Dendritic cell treated with granulocyte-macrophage colony-stimulating factor and Interleukin-4, amounts not matched to agents 40 ng/mL and 50 ng/mL, for 4 days (primary cell): ENCODE results near the gene METTL27.
"Not testable (repeated sequence)": the region's sequence is repeated elsewhere in the genome, so short reads cannot be mapped to it uniquely, and the experiment has no call there.

Source experiments
- H3K27ac Mint-ChIP-seq: one replicate; pipeline ENCODE4 v1.8.0; 2022; ENCODE audit warnings: mild to moderate bottlenecking, mixed read lengths
- H3K27me3 Mint-ChIP-seq: one replicate; pipeline ENCODE4 v1.8.0; 2022; ENCODE audit warnings: mild to moderate bottlenecking, mixed read lengths
- H3K36me3 Mint-ChIP-seq: one replicate; pipeline ENCODE4 v1.8.0; 2022; ENCODE audit warnings: low read depth, mixed read lengths
- H3K4me1 Mint-ChIP-seq: one replicate; pipeline ENCODE4 v1.8.0; 2022; ENCODE audit warnings: low read depth, mixed read lengths
- H3K4me3 Mint-ChIP-seq: one replicate; pipeline ENCODE4 v1.8.0; 2022; ENCODE audit warnings: mild to moderate bottlenecking, moderate library complexity, mixed read lengths
- H3K9me3 Mint-ChIP-seq: one replicate; pipeline ENCODE4 v1.8.0; 2022; ENCODE audit warnings: mixed read lengths
- intact Hi-C: fragments of 100-400 bp; cut with micrococcal nuclease; formaldehyde crosslinking; loops from one replicate; pipeline ENCODE4 v1.15.0; 2022

Gene METTL27, protein sequence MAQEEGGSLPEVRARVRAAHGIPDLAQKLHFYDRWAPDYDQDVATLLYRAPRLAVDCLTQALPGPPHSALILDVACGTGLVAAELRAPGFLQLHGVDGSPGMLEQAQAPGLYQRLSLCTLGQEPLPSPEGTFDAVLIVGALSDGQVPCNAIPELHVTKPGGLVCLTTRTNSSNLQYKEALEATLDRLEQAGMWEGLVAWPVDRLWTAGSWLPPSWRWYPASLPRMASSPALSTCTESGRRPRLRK

GRCh38 chr7:73842067-73842976, at the start of gene METTL27:
Gene METTL27, minus strand, starts transcription at chr7:73842516. Its CDS starts 376 bp downstream, at chr7:73842140.
- intact Hi-C loops: no loop called here
- Mint-ChIP-seq H3K4me3 (peak within 1 kb of the TSS; percentile 92), H3K36me3 (peaks cover 34% of the 10 kb centered on the region), H3K4me1 (peaks cover 82% of the 10 kb centered on the region), H3K27me3 (peaks cover 25% of the 10 kb centered on the region), H3K9me3 (no peaks in the 10 kb centered on the region), H3K27ac (peak within 1 kb of the TSS; percentile 85)

DNA sequence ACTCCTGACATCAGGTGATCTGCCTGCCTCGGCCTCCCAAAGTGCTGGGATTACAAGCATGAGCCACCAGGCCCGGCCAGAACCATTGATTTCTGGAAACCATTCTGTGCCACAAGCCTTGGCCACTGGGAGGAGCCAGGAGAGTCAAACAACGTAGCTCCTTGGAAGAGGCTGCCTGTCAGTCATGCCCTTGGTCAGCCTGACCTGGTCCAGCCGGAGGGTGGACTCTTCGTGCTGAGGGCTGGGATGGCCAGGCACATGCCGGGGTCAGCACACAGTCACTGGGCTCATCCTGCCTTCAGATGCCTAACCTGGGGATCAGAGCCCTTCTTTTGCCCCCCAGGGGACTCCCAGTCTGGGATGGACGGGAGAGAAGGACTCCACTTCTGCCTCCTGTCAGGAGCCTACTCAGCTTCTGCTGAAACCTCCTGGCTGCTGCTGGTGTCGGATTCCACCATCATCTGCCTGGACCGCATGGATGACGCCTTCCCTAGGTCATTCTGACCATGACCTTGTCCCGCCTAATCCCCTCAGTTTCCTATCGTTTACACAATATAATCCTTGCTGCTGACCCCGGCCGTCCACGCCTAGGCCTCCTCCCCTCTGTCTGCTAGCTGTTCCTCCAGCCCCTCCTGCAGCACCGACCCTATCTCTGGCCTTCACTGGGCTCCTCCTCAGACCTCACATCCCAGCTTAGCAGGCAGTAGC, 49.0 kb upstream of the METTL27 start:
- H3K4me3 Mint-ChIP-seq: no peak overlapping the region
- H3K4me1 Mint-ChIP-seq: peaks cover 31% of the 10 kb centered on the region
- intact Hi-C loops: no loop called here
- no peaks in the 10 kb centered on the region for H3K36me3 Mint-ChIP-seq
- no peaks in the 10 kb centered on the region for H3K9me3 Mint-ChIP-seq
- peak overlapping the region; percentile 17 for H3K27ac Mint-ChIP-seq
- peaks cover 40% of the 10 kb centered on the region for H3K27me3 Mint-ChIP-seq

- Mint-ChIP-seq H3K4me1 (peaks cover 33% of the 10 kb centered on the region), H3K9me3 (no peaks in the 10 kb centered on the region), H3K27me3 (peaks cover 47% of the 10 kb centered on the region), H3K36me3 (no peaks in the 10 kb centered on the region), H3K4me3 (no peak overlapping the region), H3K27ac (no peak overlapping the region)
- intact Hi-C loops: no loop called here
Measured at GRCh38 chr7:73890555-73891147, 48.3 kb upstream of the METTL27 start.

DNA sequence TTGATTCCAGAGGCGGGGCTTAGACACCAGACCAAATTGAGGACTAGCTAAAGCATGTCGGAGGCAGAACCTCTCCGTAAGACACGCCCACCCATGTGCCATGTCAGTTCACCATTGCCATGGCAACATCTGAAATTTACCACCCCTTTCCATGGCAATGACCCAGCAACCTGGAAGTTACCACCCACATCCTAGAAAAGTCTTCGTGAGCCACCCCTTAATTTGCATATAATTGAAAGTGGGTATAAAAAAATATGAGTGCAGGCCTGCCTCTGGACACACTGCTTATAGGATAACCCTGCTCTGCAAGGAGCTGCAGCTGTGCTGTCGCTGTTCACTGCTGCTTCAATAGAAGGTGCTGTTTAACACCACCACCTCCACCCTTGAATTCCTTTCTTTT, 46.6 kb upstream of the METTL27 start:
- no peak overlapping the region for H3K27ac Mint-ChIP-seq
- no peak overlapping the region for H3K4me3 Mint-ChIP-seq

DNA sequence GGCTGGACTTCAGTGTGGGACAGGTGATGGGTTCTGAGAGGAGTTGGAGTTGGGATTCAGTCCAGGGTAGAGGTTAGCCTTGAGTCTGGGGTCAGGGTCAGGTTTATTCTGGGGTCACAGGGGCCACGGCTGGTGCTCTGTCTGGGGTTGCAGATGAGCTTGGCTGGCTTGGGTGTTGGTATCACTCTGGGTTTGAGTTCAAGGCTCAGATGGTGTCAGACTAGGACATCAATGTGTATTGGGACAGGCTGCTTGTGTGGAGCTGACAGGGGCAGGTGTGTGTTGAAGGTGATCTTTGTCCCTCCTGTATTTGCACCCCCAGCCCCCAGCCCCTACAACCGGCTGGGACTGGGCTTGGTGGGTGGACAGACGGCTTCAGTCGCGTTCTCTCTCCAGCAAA, 45.4 kb upstream of the METTL27 start:
- Mint-ChIP-seq H3K36me3 (no peaks in the 10 kb centered on the region), H3K4me1 (peaks cover 13% of the 10 kb centered on the region), H3K9me3 (no peaks in the 10 kb centered on the region), H3K4me3 (no peak overlapping the region), H3K27ac (no peak overlapping the region), H3K27me3 (peaks cover 63% of the 10 kb centered on the region)
- intact Hi-C loops: no loop called here

More for the DNA sequence above, 46.6 kb upstream of the METTL27 start:
- H3K4me1 Mint-ChIP-seq: peaks cover 18% of the 10 kb centered on the region
- peaks cover 63% of the 10 kb centered on the region for H3K27me3 Mint-ChIP-seq
- no peaks in the 10 kb centered on the region for H3K36me3 Mint-ChIP-seq
- no peaks in the 10 kb centered on the region for H3K9me3 Mint-ChIP-seq
- intact Hi-C loops: no loop called here

- Mint-ChIP-seq H3K4me3 (no peak overlapping the region), H3K27me3 (peaks cover 62% of the 10 kb centered on the region), H3K36me3 (no peaks in the 10 kb centered on the region), H3K27ac (no peak overlapping the region), H3K4me1 (peaks cover 13% of the 10 kb centered on the region), H3K9me3 (no peaks in the 10 kb centered on the region)
- intact Hi-C loops: no loop called here
Measured at GRCh38 chr7:73885975-73886798, 43.9 kb upstream of the METTL27 start.

DNA sequence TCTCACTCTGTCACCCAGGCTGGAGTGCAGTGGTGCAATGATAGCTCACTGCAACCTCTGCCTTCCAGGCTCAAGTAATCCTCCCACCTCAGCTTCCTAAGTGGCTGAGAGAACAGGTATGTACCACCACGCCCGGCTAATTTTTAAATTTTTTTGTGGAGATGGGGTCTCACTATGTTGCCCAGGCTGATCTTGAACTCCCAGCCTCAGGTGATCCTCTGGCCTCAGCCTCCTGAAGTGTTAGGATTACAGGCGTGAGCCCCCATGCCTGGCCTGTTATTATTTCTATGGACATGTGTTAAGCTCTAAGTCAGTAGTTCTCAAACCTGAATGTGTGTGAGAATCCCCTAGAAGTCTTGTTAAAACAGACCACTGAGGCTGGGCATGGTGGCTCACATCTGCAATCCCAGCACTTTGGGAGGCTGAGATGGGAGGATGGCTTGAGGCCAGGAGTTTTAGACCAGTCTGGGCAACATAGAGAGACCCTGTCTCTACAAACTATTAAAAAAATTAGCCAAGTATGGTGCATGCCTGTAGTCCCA, 43.2 kb upstream of the METTL27 start:
- no peak overlapping the region for H3K27ac Mint-ChIP-seq
- no peak overlapping the region for H3K4me3 Mint-ChIP-seq
- H3K36me3 Mint-ChIP-seq: no peaks in the 10 kb centered on the region
- intact Hi-C loops: no loop called here
- no peaks in the 10 kb centered on the region for H3K9me3 Mint-ChIP-seq
- peaks cover 12% of the 10 kb centered on the region for H3K4me1 Mint-ChIP-seq
- peaks cover 65% of the 10 kb centered on the region for H3K27me3 Mint-ChIP-seq

GRCh38 chr7:73884867-73885422, 42.6 kb upstream of the METTL27 start:
- intact Hi-C loops, H3K27ac Mint-ChIP-seq, H3K4me3 Mint-ChIP-seq, H3K9me3 Mint-ChIP-seq, H3K4me1 Mint-ChIP-seq, H3K36me3 Mint-ChIP-seq: not testable (repeated sequence)
- H3K27me3 Mint-ChIP-seq: peaks cover 64% of the 10 kb centered on the region

DNA sequence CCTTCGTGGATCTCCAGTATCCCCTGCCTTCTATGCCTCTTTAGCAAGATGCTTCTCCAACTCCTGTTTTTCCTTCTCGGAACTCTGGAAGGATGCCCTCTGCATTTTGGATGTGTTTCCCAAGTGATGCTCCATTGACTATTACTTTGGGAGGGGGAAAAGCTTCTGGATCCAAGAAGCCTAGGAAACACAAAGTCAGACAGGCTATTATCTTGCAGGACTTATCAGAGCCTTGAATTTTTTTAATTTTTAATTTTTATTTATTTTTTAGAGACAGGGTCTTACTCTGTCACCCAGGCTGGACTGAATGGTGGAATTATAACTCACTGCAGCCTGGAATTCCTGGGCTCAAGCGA, 39.7 kb upstream of the METTL27 start:
- no peaks in the 10 kb centered on the region for H3K9me3 Mint-ChIP-seq
- H3K36me3 Mint-ChIP-seq: no peaks in the 10 kb centered on the region
- peaks cover 6% of the 10 kb centered on the region for H3K4me1 Mint-ChIP-seq
- H3K27ac Mint-ChIP-seq: no peak overlapping the region
- intact Hi-C loops: no loop called here
- peaks cover 57% of the 10 kb centered on the region for H3K27me3 Mint-ChIP-seq
- no peak overlapping the region for H3K4me3 Mint-ChIP-seq

DNA sequence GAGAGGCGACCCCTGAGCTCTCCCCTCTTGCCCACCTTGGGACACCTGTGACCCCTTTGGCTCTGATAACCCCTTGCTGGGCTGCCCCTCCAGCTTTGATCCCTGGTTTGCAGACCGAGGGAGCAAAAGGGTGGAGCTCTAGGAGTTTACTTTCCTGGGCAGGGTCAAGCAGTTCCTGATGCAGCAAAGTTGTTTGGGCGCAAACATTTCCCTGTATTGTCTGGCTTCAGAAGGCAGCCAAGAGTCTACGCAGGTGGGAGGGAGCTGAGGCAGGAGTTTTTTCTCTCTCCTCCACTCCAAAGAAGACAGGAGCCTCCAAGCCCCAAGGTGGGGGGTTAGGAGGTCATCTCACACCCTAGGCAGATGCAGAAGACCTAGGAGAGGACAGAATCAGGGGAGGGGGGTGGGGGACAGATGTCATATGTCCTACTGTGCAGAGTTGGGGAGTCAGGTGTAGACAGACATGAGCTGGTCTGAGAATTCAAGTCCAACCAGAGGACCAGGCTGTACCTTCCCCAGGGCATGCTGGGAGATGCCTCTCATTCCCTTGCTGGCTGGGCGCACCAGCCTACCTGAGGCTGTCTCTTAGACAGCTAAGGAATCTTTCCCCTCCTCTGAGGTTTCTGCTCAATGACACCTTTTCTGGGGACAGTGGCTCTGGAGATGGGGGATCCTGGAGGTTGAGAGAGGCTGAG, 39.2 kb upstream of the METTL27 start:
- Mint-ChIP-seq H3K4me3 (no peak overlapping the region), H3K36me3 (no peaks in the 10 kb centered on the region), H3K27ac (no peak overlapping the region), H3K4me1 (peaks cover 3% of the 10 kb centered on the region), H3K9me3 (no peaks in the 10 kb centered on the region), H3K27me3 (peaks cover 51% of the 10 kb centered on the region)
- intact Hi-C loops: no loop called here

DNA sequence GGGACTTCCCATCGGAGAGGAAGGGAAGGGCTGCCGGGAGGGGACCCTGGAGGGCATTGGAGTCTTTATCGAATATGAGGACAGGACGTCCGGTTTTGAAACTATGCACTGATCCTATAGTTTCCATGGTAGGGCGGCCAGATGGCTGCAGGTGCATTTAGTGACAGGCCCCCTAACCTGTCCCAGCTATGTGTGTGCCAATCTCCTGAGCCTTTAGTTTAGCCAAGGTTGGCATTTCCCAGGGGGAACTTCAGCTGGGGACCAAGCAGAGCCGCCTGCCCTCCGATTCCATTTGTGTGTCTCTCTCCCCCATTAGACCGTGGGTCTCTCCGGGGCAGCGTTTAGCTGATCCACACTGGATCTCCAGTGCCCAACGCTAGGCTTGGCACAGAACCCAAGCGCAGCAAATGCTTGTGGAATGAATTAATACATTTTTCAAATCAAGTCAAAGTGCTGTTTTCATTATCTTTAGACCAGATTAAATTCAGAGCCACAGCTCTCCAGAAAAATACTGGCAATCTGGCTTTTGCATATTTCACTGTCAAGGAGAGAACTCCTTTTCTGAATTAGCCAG, 38.5 kb upstream of the METTL27 start:
- no peak overlapping the region for H3K27ac Mint-ChIP-seq
- H3K36me3 Mint-ChIP-seq: no peaks in the 10 kb centered on the region
- no peaks in the 10 kb centered on the region for H3K9me3 Mint-ChIP-seq
- no peak overlapping the region for H3K4me3 Mint-ChIP-seq
- H3K4me1 Mint-ChIP-seq: no peaks in the 10 kb centered on the region
- intact Hi-C loops: no loop called here
- peaks cover 45% of the 10 kb centered on the region for H3K27me3 Mint-ChIP-seq

DNA sequence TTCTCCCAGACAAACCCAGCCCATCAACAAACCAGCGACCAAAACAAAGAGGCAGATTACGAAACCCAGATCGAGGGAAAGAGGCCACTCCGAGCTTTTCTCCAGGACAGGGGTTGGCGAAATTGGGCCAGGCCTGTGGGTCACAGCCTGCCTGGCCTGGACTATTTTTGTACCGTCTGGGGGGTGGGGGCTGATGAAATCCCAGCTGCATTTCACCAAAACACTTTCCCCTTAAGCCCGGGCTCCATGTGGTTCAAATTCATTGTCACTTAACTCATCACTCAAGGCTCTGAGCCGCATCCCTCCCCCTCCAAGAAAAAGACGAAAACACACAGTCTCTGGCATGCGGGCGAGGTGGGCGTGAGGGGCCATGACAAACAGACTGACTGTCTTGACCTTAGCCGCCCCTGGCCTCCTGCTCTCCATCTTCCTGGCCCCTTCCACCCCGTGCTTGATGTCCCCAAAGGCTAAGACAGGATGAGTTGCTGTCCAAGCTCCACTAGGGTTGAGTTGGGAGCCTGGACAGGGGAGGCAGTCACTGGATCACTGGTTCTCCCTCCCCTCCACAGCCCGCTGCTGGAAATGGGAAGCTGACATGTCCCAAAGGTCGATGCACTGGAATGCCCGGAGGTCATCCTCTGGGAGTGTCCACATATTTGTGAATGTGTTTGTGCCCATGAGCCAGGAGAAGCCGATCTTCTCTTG, 37.8 kb upstream of the METTL27 start:
- Mint-ChIP-seq H3K27me3 (peaks cover 38% of the 10 kb centered on the region), H3K4me1 (no peaks in the 10 kb centered on the region), H3K9me3 (no peaks in the 10 kb centered on the region), H3K4me3 (no peak overlapping the region), H3K27ac (no peak overlapping the region), H3K36me3 (no peaks in the 10 kb centered on the region)
- intact Hi-C loops: no loop called here
